BE2C (cell line): ENCODE data around the gene N4BP2L2.

Source experiments
- DNase-seq: peaks from one replicate; pipeline ENCODE4 v3.0.0-alpha.2; 2020
- H3K27me3 ChIP-seq: fragments of 250-450 bp; sonication (Bioruptor Pico); 2 replicates; pipeline ENCODE4 v1.5.1; 2020; ENCODE audit warnings: mild to moderate bottlenecking
- H3K36me3 ChIP-seq: fragments of 250-450 bp; sonication (Bioruptor Pico); 2 replicates; pipeline ENCODE4 v1.5.1; 2020; ENCODE audit warnings: mild to moderate bottlenecking
- H3K4me1 ChIP-seq: fragments of 250-450 bp; sonication (Bioruptor Pico); 2 replicates; pipeline ENCODE4 v1.5.1; 2020
- H3K4me3 ChIP-seq: 2 replicates; pipeline ENCODE4 v1.5.1; 2011; ENCODE audit warnings: low read depth, low read length
- H3K9me3 ChIP-seq: fragments of 250-450 bp; sonication (Bioruptor Pico); 2 replicates; pipeline ENCODE4 v1.5.1; 2020
- TF ChIP-seq, protein P1 (sequence below): IDR thresholded peaks from 2 replicates; pipeline ENCODE4 v1.5.1; 2012; ENCODE audit warnings: mild to moderate bottlenecking, low read depth, low read length

N4BP2L2 gene

DNA sequence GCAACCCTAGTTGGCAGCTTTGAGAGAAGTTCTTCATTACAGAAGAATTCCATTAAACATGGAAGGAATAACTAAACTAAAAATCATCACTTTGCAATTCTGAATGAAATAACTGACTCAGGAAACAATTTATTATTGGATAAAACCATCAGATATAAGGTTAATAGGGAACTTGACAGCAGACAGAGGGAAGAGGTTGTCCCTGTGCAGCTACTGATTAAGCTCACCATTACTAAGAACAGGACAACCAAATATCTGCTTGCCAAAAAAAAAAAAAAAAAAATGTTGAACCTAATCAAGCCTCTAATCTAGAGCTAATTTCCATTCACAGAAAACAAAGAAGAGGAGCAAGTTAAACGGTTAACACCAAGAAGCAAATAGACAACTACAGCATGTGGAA, 12.8 kb downstream of the N4BP2L2 start:
- H3K9me3 ChIP-seq = no peaks in the 10 kb centered on the region
- TF ChIP-seq, protein P1, sequence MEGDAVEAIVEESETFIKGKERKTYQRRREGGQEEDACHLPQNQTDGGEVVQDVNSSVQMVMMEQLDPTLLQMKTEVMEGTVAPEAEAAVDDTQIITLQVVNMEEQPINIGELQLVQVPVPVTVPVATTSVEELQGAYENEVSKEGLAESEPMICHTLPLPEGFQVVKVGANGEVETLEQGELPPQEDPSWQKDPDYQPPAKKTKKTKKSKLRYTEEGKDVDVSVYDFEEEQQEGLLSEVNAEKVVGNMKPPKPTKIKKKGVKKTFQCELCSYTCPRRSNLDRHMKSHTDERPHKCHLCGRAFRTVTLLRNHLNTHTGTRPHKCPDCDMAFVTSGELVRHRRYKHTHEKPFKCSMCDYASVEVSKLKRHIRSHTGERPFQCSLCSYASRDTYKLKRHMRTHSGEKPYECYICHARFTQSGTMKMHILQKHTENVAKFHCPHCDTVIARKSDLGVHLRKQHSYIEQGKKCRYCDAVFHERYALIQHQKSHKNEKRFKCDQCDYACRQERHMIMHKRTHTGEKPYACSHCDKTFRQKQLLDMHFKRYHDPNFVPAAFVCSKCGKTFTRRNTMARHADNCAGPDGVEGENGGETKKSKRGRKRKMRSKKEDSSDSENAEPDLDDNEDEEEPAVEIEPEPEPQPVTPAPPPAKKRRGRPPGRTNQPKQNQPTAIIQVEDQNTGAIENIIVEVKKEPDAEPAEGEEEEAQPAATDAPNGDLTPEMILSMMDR = no peak
- no peak for DNase-seq

GRCh38 chr13:32515246-32515645, 23.3 kb downstream of the N4BP2L2 start:
- Histone ChIP-seq H3K4me3 (no peak overlapping the region), H3K4me1 (no peaks in the 10 kb centered on the region; the same call in 1 of the 2 replicates), H3K36me3 (peaks cover 24% of the 10 kb centered on the region), H3K9me3 (no peaks in the 10 kb centered on the region), H3K27me3 (no peaks in the 10 kb centered on the region)
- TF ChIP-seq, protein P1 = no peak
- DNase-seq = no peak

More for the DNA sequence above, 12.8 kb downstream of the N4BP2L2 start:
- H3K36me3 ChIP-seq = peaks cover 47% of the 10 kb centered on the region
- peaks cover 2% of the 10 kb centered on the region; the same call in 1 of the 2 replicates for H3K4me1 ChIP-seq
- H3K4me3 ChIP-seq = no peak overlapping the region
- H3K27me3 ChIP-seq = no peaks in the 10 kb centered on the region

DNA sequence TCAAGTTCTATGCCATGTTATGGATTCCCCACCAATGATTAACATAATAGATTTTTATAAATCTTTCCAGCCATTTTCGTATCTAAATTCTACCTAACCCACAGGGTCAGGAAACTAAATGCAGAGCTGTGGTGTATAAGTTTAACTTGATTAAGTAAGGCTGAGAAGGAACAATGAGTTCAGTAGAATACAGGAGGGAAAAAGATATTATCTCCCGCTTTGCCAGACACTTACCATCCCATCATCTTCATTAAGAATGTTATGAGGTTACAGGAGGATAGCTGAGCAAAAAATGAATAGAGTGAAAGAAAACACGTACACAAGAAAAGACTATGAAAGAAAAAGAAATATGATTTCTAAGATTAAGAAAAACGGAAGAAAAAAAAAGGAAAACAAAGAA, 27.1 kb downstream of the N4BP2L2 start:
- DNase-seq = no peak
- Histone ChIP-seq H3K36me3 (peaks cover 9% of the 10 kb centered on the region), H3K9me3 (no peaks in the 10 kb centered on the region), H3K4me1 (peaks cover 9% of the 10 kb centered on the region; the same call in 1 of the 2 replicates), H3K27me3 (no peaks in the 10 kb centered on the region), H3K4me3 (no peak overlapping the region; the same call in 1 of the 2 replicates)
- TF ChIP-seq, protein P1 = no peak

DNA sequence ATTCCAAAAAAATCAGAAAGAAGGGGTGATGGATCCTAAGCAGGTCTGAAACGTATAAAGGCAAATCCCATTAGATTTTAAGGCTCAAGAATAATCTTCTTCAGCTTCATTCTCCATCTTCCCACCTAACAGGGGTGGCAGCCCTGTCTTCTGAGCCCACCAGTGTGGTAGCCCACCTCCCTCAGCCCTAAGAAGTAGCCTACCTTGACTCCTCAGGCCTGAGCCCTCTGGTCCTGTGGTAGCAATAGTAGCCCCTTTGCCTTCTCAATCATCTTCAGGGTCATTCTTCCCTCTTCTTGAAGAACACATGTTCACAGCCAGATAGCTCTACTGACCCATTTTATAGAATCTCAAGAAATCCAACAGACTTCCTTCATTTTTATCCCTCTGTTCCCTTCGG, 33.7 kb downstream of the N4BP2L2 start:
- TF ChIP-seq, protein P1 = no peak
- H3K36me3 ChIP-seq = peaks cover 12% of the 10 kb centered on the region
- H3K4me3 ChIP-seq = no peak overlapping the region
- H3K4me1 ChIP-seq = peaks cover 14% of the 10 kb centered on the region
- no peak for DNase-seq
- no peaks in the 10 kb centered on the region for H3K27me3 ChIP-seq
- H3K9me3 ChIP-seq = no peaks in the 10 kb centered on the region

DNA sequence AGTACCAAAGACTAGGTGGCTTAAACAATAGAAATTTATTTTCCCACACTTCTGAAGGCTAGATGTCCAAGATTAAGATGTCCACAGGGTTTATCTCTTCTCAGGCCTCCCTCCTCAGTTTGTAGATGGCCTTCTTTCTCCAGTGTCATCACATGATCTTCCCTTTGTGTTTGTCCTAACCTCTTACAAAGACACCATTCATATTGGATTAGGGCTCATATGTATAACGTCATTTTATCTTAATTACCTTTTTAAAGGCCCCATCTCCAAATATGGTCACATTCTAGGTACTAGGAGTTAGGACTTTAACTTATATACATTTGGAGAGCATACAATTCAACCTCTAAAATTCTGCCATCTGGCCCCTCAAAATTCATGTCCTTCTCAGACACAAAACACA, 34.3 kb downstream of the N4BP2L2 start:
- H3K36me3 ChIP-seq = peaks cover 8% of the 10 kb centered on the region
- no peaks in the 10 kb centered on the region for H3K9me3 ChIP-seq
- TF ChIP-seq, protein P1 = no peak
- no peak overlapping the region for H3K4me3 ChIP-seq
- peaks cover 7% of the 10 kb centered on the region for H3K4me1 ChIP-seq
- no peak for DNase-seq
- no peaks in the 10 kb centered on the region for H3K27me3 ChIP-seq

DNA sequence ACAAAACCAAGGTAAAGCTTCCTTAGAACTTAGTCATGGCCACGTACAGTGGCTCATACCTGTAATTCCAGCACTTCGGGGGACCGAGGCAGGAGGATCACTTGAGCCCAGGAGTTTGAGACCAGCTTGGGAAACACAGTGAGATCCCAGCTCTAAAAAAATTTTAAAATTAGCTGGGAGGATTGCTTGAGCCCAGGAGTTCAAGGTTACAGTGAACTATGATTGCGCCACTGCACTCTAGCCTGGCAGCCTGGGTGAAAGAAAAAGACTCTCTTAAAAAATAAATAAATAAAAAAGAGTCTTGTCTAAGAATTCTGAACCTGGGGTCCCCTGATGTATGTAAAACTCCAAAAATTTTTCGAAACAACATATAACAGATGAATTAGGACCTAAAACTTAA, 34.9 kb downstream of the N4BP2L2 start:
- TF ChIP-seq, protein P1 = no peak
- Histone ChIP-seq H3K36me3 (peaks cover 7% of the 10 kb centered on the region), H3K4me1 (peaks cover 7% of the 10 kb centered on the region), H3K9me3 (no peaks in the 10 kb centered on the region), H3K27me3 (no peaks in the 10 kb centered on the region), H3K4me3 (no peak overlapping the region)
- DNase-seq = no peak
